ENCODE data around the gene SHMT2. TPM values are rescaled to one million over a fixed set of nuclear protein-coding genes. Genes with fewer than 3 reads are reported as not detected.

SHMT2 gene
- total RNA-seq, 1 experiment from 2014 or later, result 227 TPM

GRCh38 chr12:57191410-57191809, 38.1 kb upstream of the SHMT2 start:
- intact Hi-C loops (cut with micrococcal nuclease; ENCODE audit: unreplicated experiment), result no loop called here
- no peak for DNase-seq
- H3K27ac ChIP-seq, result no peak overlapping the region
- H3K4me3 ChIP-seq, result no peak overlapping the region
- no peaks in the 10 kb centered on the region for H3K79me2 ChIP-seq (ENCODE audit: low read depth)
- H3K36me3 ChIP-seq (ENCODE audit: low read depth), result no peaks in the 10 kb centered on the region
- H3K9me2 ChIP-seq (ENCODE audit: insufficient read depth), result no peaks in the 10 kb centered on the region
- BruUV-seq (replicated peaks), result no TSS peak
- no peaks in the 10 kb centered on the region for H3K27me3 ChIP-seq (ENCODE audit: insufficient read depth, low read depth)
- ChIA-PET POLR2A (ENCODE audit: unreplicated experiment) (no interaction called here), CTCF (interaction anchor here (0.5 kb wide), 1 partner anchor 59 kb away, joined by 4 read pairs; no protein-coding TSS in a partner anchor)
- H3K4me1 ChIP-seq (replicated peaks; ENCODE audit: insufficient read depth), result no peaks in the 10 kb centered on the region
- H4K20me1 ChIP-seq (ENCODE audit: insufficient read depth), result no peaks in the 10 kb centered on the region
- no peaks in the 10 kb centered on the region for H3K9me3 ChIP-seq (ENCODE audit: insufficient read depth, low read depth)
- TF ChIP-seq CTCF (conservative IDR thresholded peaks at IDR 0.05), result no peak
- no peak for TF ChIP-seq EZH2 (IDR thresholded peaks at IDR 0.05; ENCODE audit: low read depth)
- H2AFZ ChIP-seq, result no peak overlapping the region
- H3F3A ChIP-seq (ENCODE audit: insufficient read depth, low read depth), result no peaks in the 10 kb centered on the region
- H3K4me2 ChIP-seq, result no peak overlapping the region

- H3K9me3 ChIP-seq (ENCODE audit: insufficient read depth, low read depth), result no peaks in the 10 kb centered on the region
- BruUV-seq (replicated peaks), result no TSS peak
- H3K36me3 ChIP-seq (ENCODE audit: low read depth), result no peaks in the 10 kb centered on the region
- TF ChIP-seq CTCF (conservative IDR thresholded peaks at IDR 0.05), result no peak
- TF ChIP-seq EZH2 (IDR thresholded peaks at IDR 0.05; ENCODE audit: low read depth), result no peak
- no peak overlapping the region for H3K27ac ChIP-seq
- no peak overlapping the region for H2AFZ ChIP-seq
- no peaks in the 10 kb centered on the region for H4K20me1 ChIP-seq (ENCODE audit: insufficient read depth)
- H3K79me2 ChIP-seq (ENCODE audit: low read depth), result no peaks in the 10 kb centered on the region
- H3K4me3 ChIP-seq, result no peak overlapping the region
- no peak for DNase-seq
- no peaks in the 10 kb centered on the region for H3K27me3 ChIP-seq (ENCODE audit: insufficient read depth, low read depth)
- no peaks in the 10 kb centered on the region for H3K4me1 ChIP-seq (replicated peaks; ENCODE audit: insufficient read depth)
- H3K9me2 ChIP-seq (ENCODE audit: insufficient read depth), result no peaks in the 10 kb centered on the region
- H3K4me2 ChIP-seq, result no peak overlapping the region
- ChIA-PET POLR2A (ENCODE audit: unreplicated experiment) (no interaction called here), CTCF (no interaction called here)
- H3F3A ChIP-seq (ENCODE audit: insufficient read depth, low read depth), result no peaks in the 10 kb centered on the region
- intact Hi-C loops (cut with micrococcal nuclease; ENCODE audit: unreplicated experiment), result no loop called here
These were observed 36.6 kb upstream of the SHMT2 start for GRCh38 chr12:57192920-57193319.

- Histone ChIP-seq H3K79me2 (ENCODE audit: low read depth) (no peaks in the 10 kb centered on the region), H3K4me1 (replicated peaks; ENCODE audit: insufficient read depth) (no peaks in the 10 kb centered on the region), H3K27ac (no peak overlapping the region), H4K20me1 (ENCODE audit: insufficient read depth) (no peaks in the 10 kb centered on the region), H3K9me2 (ENCODE audit: insufficient read depth) (no peaks in the 10 kb centered on the region), H3K36me3 (ENCODE audit: low read depth) (no peaks in the 10 kb centered on the region), H3F3A (ENCODE audit: insufficient read depth, low read depth) (no peaks in the 10 kb centered on the region), H3K4me2 (no peak overlapping the region), H3K9me3 (ENCODE audit: insufficient read depth, low read depth) (no peaks in the 10 kb centered on the region), H3K4me3 (no peak overlapping the region), H3K27me3 (ENCODE audit: insufficient read depth, low read depth) (no peaks in the 10 kb centered on the region), H2AFZ (no peak overlapping the region)
- ChIA-PET CTCF (no interaction called here), POLR2A (ENCODE audit: unreplicated experiment) (no interaction called here)
- TF ChIP-seq EZH2 (IDR thresholded peaks at IDR 0.05; ENCODE audit: low read depth) (no peak), CTCF (conservative IDR thresholded peaks at IDR 0.05) (no peak)
- DNase-seq, result no peak
- no TSS peak for BruUV-seq (replicated peaks)
- intact Hi-C loops (cut with micrococcal nuclease; ENCODE audit: unreplicated experiment), result no loop called here
These were observed 35.7 kb upstream of the SHMT2 start for GRCh38 chr12:57193706-57194245.

All from PC-9 (cell line).